ENCODE results near the gene ATP5PF. TPM values are rescaled to one million over a fixed set of nuclear protein-coding genes. Genes with fewer than 3 reads are reported as not detected.

Gene ATP5PF
- total and polyA plus RNA-seq, 10 of the 15 experiments (the other 5 are each of a cell fraction or from before 2014, with no cell fraction given) = 103 to 1,604 (median 487) TPM

GRCh38 chr21:25701529-25701928 lies 33.2 kb downstream of the ATP5PF start:
- BruUV-seq (replicated peaks) = no TSS peak
- POLR2A ChIA-PET = no interaction called here
- CTCF ChIA-PET = interaction anchor here (1.4 kb wide), 1 partner anchor 53 kb away, joined by 3 read pairs; no protein-coding TSS in a partner anchor

GRCh38 chr21:25700741-25701140 lies 34.0 kb downstream of the ATP5PF start:
- H3K79me2 ChIP-seq (ENCODE audit: control insufficient read depth, insufficient read depth, low read length) = no peaks in the 10 kb centered on the region
- 100% methylated on average over 1 of the region's 1 CpG for WGBS (ENCODE audit: insufficient coverage, insufficient replicate concordance, low lambda C conversion rate, missing lambda C conversion rate)
- no peaks in the 10 kb centered on the region for H3K27me3 ChIP-seq (replicated peaks in 1 of 2; ENCODE audit: control insufficient read depth in 2 of 2, insufficient read depth in 2 of 2, low read length in 1 of 2)
- H3K4me2 ChIP-seq (ENCODE audit: control insufficient read depth, insufficient read depth) = no peak overlapping the region
- no peak for DNase-seq (ENCODE audit: low read depth, low spot score)
- in situ Hi-C loops (cut with MboI) = no loop called here
- no peaks in the 10 kb centered on the region for H3K36me3 ChIP-seq (ENCODE audit: control insufficient read depth in 2 of 2, insufficient read depth in 2 of 2, low read length in 1 of 2)
- FAIRE-seq = no peak
- no peak for ATAC-seq
- ChIA-PET RAD21 (ENCODE audit: unreplicated experiment) (interaction anchor here (1.1 kb wide), 1 partner anchor 92 kb away, joined by 3 read pairs; no protein-coding TSS in a partner anchor), CTCF (interaction anchor here (1.4 to 3.7 kb wide), 2 partner anchors 52 to 92 kb away, joined by 3 to 15 read pairs; no protein-coding TSS in a partner anchor), SMC1A (ENCODE audit: uncharacterized antibody, unreplicated experiment) (interaction anchor here (2.2 kb wide), 1 partner anchor 92 kb away, joined by 10 read pairs; no protein-coding TSS in a partner anchor), POLR2A (interaction anchor here (1.4 kb wide), 1 partner anchor 47 kb away, joined by 3 read pairs; no protein-coding TSS in a partner anchor)
- H3K4me3 ChIP-seq = no peak overlapping the region
- no peak overlapping the region for H3K9ac ChIP-seq (ENCODE audit: control insufficient read depth, insufficient read depth, low read length)
- no TSS peak for BruUV-seq (replicated peaks)
- H2AFZ ChIP-seq (ENCODE audit: control insufficient read depth, low read depth, low read length) = no peak overlapping the region
- no peaks in the 10 kb centered on the region for H4K20me1 ChIP-seq (ENCODE audit: control insufficient read depth, insufficient read depth)
- intact Hi-C loops (cut with micrococcal nuclease; ENCODE audit: unreplicated experiment) = no loop called here
- no peak overlapping the region for H3K27ac ChIP-seq (ENCODE audit: control insufficient read depth, insufficient read depth)
- no peaks in the 10 kb centered on the region for H3K9me3 ChIP-seq (replicated peaks; ENCODE audit: control insufficient read depth, insufficient read depth, low read length)
- no peaks in the 10 kb centered on the region for H3K4me1 ChIP-seq (ENCODE audit: control insufficient read depth, insufficient read depth, low read length)
- TF ChIP-seq RFX5 (IDR thresholded peaks at IDR 0.05; ENCODE audit: low read depth, low read length) = no peak
- TF ChIP-seq BHLHE40 (IDR thresholded peaks at IDR 0.05; ENCODE audit: borderline replicate concordance in 1 of 2, low read depth in 2 of 2, low read length in 1 of 2) = no peak
- TF ChIP-seq ZNF384 (IDR thresholded peaks at IDR 0.05; ENCODE audit: borderline replicate concordance, low read depth, low read length) = no peak
- TF ChIP-seq ZBED1 (IDR thresholded peaks at IDR 0.05; ENCODE audit: borderline replicate concordance) = no peak
- TF ChIP-seq SUZ12 (IDR thresholded peaks at IDR 0.05; ENCODE audit: unreplicated experiment) = no peak
- no peak for TF ChIP-seq CBX3 (IDR thresholded peaks at IDR 0.05; ENCODE audit: borderline replicate concordance, low read depth)
- TF ChIP-seq CBX5 (IDR thresholded peaks at IDR 0.05; ENCODE audit: low read depth) = no peak
- TF ChIP-seq NFIC (IDR thresholded peaks at IDR 0.05; ENCODE audit: low read depth, low read length) = no peak
- no peak for TF ChIP-seq POU2F2 (IDR thresholded peaks at IDR 0.05; ENCODE audit: borderline replicate concordance, low read depth, low read length)
- TF ChIP-seq KAT2A (conservative IDR thresholded peaks at IDR 0.05; ENCODE audit: control insufficient read depth, low read depth, low read length) = no peak
- TF ChIP-seq ZBTB4 (CRISPR knock-in tag; IDR thresholded peaks at IDR 0.05) = no peak
- TF ChIP-seq SMAD1 (IDR thresholded peaks at IDR 0.05; ENCODE audit: low read depth, partially characterized antibody) = no peak
- TF ChIP-seq POLR2AphosphoS5 (IDR thresholded peaks at IDR 0.05; ENCODE audit: low read length) = no peak

More at GRCh38 chr21:25701529-25701928, 33.2 kb downstream of the ATP5PF start:
- no peak overlapping the region for H3K4me3 ChIP-seq
- DNase-seq (ENCODE audit: low read depth, low spot score) = no peak
- intact Hi-C loops (cut with micrococcal nuclease; ENCODE audit: unreplicated experiment) (no loop called here), in situ Hi-C loops (cut with MboI) (no loop called here)
- H3K79me2 ChIP-seq (ENCODE audit: control insufficient read depth, insufficient read depth, low read length) = no peaks in the 10 kb centered on the region
- H3K4me2 ChIP-seq (ENCODE audit: control insufficient read depth, insufficient read depth) = no peak overlapping the region
- WGBS (ENCODE audit: insufficient coverage, insufficient replicate concordance, low lambda C conversion rate, missing lambda C conversion rate) = 84% methylated on average over 4 of the region's 4 CpGs
- no peak overlapping the region for H2AFZ ChIP-seq (ENCODE audit: control insufficient read depth, low read depth, low read length)
- H3K27ac ChIP-seq (ENCODE audit: control insufficient read depth, insufficient read depth) = no peak overlapping the region
- H3K4me1 ChIP-seq (ENCODE audit: control insufficient read depth, insufficient read depth, low read length) = no peaks in the 10 kb centered on the region
- no peaks in the 10 kb centered on the region for H4K20me1 ChIP-seq (ENCODE audit: control insufficient read depth, insufficient read depth)
- FAIRE-seq = no peak
- H3K9me3 ChIP-seq (replicated peaks; ENCODE audit: control insufficient read depth, insufficient read depth, low read length) = no peaks in the 10 kb centered on the region
- no peak overlapping the region for H3K9ac ChIP-seq (ENCODE audit: control insufficient read depth, insufficient read depth, low read length)
- SMC1A ChIA-PET (ENCODE audit: uncharacterized antibody, unreplicated experiment) = interaction anchor here (2.2 kb wide), 1 partner anchor 93 kb away, joined by 10 read pairs; no protein-coding TSS in a partner anchor
- no peaks in the 10 kb centered on the region for H3K36me3 ChIP-seq (ENCODE audit: control insufficient read depth in 2 of 2, insufficient read depth in 2 of 2, low read length in 1 of 2)
- no peak for ATAC-seq
- RAD21 ChIA-PET (ENCODE audit: unreplicated experiment) = interaction anchor here (1.1 kb wide), 1 partner anchor 93 kb away, joined by 3 read pairs; no protein-coding TSS in a partner anchor
- TF ChIP-seq RAD51 (IDR thresholded peaks at IDR 0.05) (no peak), HCFC1 (IDR thresholded peaks at IDR 0.05; ENCODE audit: low read length) (no peak), NBN (IDR thresholded peaks at IDR 0.05) (no peak), LARP7 (IDR thresholded peaks at IDR 0.05) (no peak), TCF7 (IDR thresholded peaks at IDR 0.05; ENCODE audit: borderline replicate concordance) (no peak), CREB1 (IDR thresholded peaks at IDR 0.05; ENCODE audit: low read depth) (no peak)
- no peaks in the 10 kb centered on the region for H3K27me3 ChIP-seq (replicated peaks in 1 of 2; ENCODE audit: control insufficient read depth in 2 of 2, insufficient read depth in 2 of 2, low read length in 1 of 2)
